CD4-positive, alpha-beta T cell treated with Interleukin-1 beta for 1 hour (primary cell): ENCODE measurements around the gene TMEM116.
"Not testable (repeated sequence)": the region's sequence is repeated elsewhere in the genome, so short reads cannot be mapped to it uniquely, and the experiment has no call there.

ENCODE experiments used
- DNase-seq, 2 donors: peaks; one replicate each; pipeline ENCODE4 v3.0.0-alpha.2; 2020 to 2022

The TMEM116 gene

GRCh38 chr12:111975161-111975931 is 37.6 kb downstream of the TMEM116 start:
- no peak for DNase-seq

GRCh38 chr12:111971800-111972199 is 41.2 kb downstream of the TMEM116 start:
- peak in 1 of 2 donors; percentile 37 for DNase-seq

- no peak for DNase-seq
Observed at GRCh38 chr12:111964935-111965334, 48.0 kb downstream of the TMEM116 start.

GRCh38 chr12:111959518-111959917 is 53.4 kb downstream of the TMEM116 start:
- DNase-seq = not testable (repeated sequence)

GRCh38 chr12:111957224-111957623 is 55.7 kb downstream of the TMEM116 start:
- not testable (repeated sequence) for DNase-seq

GRCh38 chr12:111954969-111955368 is 58.0 kb downstream of the TMEM116 start:
- no peak for DNase-seq

GRCh38 chr12:111953455-111953854 is 59.5 kb downstream of the TMEM116 start:
- no peak for DNase-seq

- DNase-seq = not testable (repeated sequence)
Observed at GRCh38 chr12:111952084-111952787, 60.7 kb downstream of the TMEM116 start.

- DNase-seq = peak in 1 of 2 donors; percentile 24
Observed at GRCh38 chr12:111950961-111951676, 61.8 kb downstream of the TMEM116 start.

GRCh38 chr12:111943929-111944328 is 69.0 kb downstream of the TMEM116 start:
- no peak for DNase-seq

GRCh38 chr12:111942557-111942956 is 70.4 kb downstream of the TMEM116 start:
- DNase-seq = no peak

GRCh38 chr12:111937429-111937828 is 75.5 kb downstream of the TMEM116 start:
- DNase-seq = no peak

- no peak for DNase-seq
Observed at GRCh38 chr12:111936869-111937268, 76.1 kb downstream of the TMEM116 start.

- DNase-seq = no peak
Observed at GRCh38 chr12:111932241-111932640, 80.7 kb downstream of the TMEM116 start.

GRCh38 chr12:111927346-111927745 is 85.6 kb downstream of the TMEM116 start:
- DNase-seq = no peak

GRCh38 chr12:111926631-111927030 is 86.3 kb downstream of the TMEM116 start:
- no peak for DNase-seq

GRCh38 chr12:111925171-111925570 is 87.8 kb downstream of the TMEM116 start:
- DNase-seq = no peak

- no peak for DNase-seq
Observed at GRCh38 chr12:111907740-111908139, 105.2 kb downstream of the TMEM116 start.

- no peak for DNase-seq
Observed at GRCh38 chr12:111905502-111905901, 107.5 kb downstream of the TMEM116 start.

- DNase-seq = no peak
Observed at GRCh38 chr12:111904446-111904975, 108.5 kb downstream of the TMEM116 start.

GRCh38 chr12:111901182-111901581 is 111.8 kb downstream of the TMEM116 start:
- DNase-seq = no peak

GRCh38 chr12:111894556-111894955 is 118.4 kb downstream of the TMEM116 start:
- DNase-seq = no peak

- DNase-seq = no peak
Observed at GRCh38 chr12:111893287-111893686, 119.7 kb downstream of the TMEM116 start.
